GM21528 (cell line): Measurements from ENCODE around the gene NT5C1A.

Source experiments
- ATAC-seq: cut with Tn5 transposase; IDR thresholded peaks from one replicate; pipeline ENCODE4 v1.9.1; 2021; ENCODE audit warnings: mild to moderate bottlenecking, moderate library complexity; ENCODE audit not compliant: unreplicated experiment, low FRiP score

Gene NT5C1A

GRCh38 chr1:39690794-39691382 lies 19.0 kb upstream of the NT5C1A start:
- no peak for ATAC-seq

- no peak for ATAC-seq
Observed at GRCh38 chr1:39690225-39690624, 18.3 kb upstream of the NT5C1A start.

GRCh38 chr1:39689635-39690034 lies 17.7 kb upstream of the NT5C1A start:
- ATAC-seq: no peak

- ATAC-seq: no peak
Observed at GRCh38 chr1:39689214-39689613, 17.3 kb upstream of the NT5C1A start.

- no peak for ATAC-seq
Observed at GRCh38 chr1:39688706-39689105, 16.8 kb upstream of the NT5C1A start.

GRCh38 chr1:39687243-39687642 lies 15.3 kb upstream of the NT5C1A start:
- no peak for ATAC-seq

- ATAC-seq: no peak
Observed at GRCh38 chr1:39685071-39685470, 13.2 kb upstream of the NT5C1A start.

- no peak for ATAC-seq
Observed at GRCh38 chr1:39684313-39684664, 12.4 kb upstream of the NT5C1A start.

GRCh38 chr1:39683591-39684312 lies 11.8 kb upstream of the NT5C1A start:
- ATAC-seq: no peak

- ATAC-seq: no peak
Observed at GRCh38 chr1:39681999-39682398, 10.1 kb upstream of the NT5C1A start.

- no peak for ATAC-seq
Observed at GRCh38 chr1:39681294-39681693, 9.4 kb upstream of the NT5C1A start.

- no peak for ATAC-seq
Observed at GRCh38 chr1:39680751-39681150, 8.8 kb upstream of the NT5C1A start.

- ATAC-seq: no peak
Observed at GRCh38 chr1:39679821-39680220, 7.9 kb upstream of the NT5C1A start.

- ATAC-seq: no peak
Observed at GRCh38 chr1:39678889-39679288, 7.0 kb upstream of the NT5C1A start.

- ATAC-seq: no peak
Observed at GRCh38 chr1:39677645-39678044, 5.7 kb upstream of the NT5C1A start.

- no peak for ATAC-seq
Observed at GRCh38 chr1:39676948-39677548, 5.1 kb upstream of the NT5C1A start.

GRCh38 chr1:39675220-39675619 lies 3.3 kb upstream of the NT5C1A start:
- no peak for ATAC-seq

GRCh38 chr1:39673215-39673614 lies 1.3 kb upstream of the NT5C1A start:
- ATAC-seq: no peak

GRCh38 chr1:39672551-39672947 lies 642 bp upstream of the NT5C1A start:
- no peak for ATAC-seq

- no peak for ATAC-seq
Observed at GRCh38 chr1:39671433-39671792, 494 bp downstream of the NT5C1A start.

GRCh38 chr1:39670689-39671088 lies 1.2 kb downstream of the NT5C1A start:
- ATAC-seq: no peak

- no peak for ATAC-seq
Observed at GRCh38 chr1:39668894-39669293, 3.0 kb downstream of the NT5C1A start.
